ENCODE measurements around the gene NTN1.
A peak's percentile ranks its signal among the peaks of the same experiment; 100 is the strongest.

Gene NTN1

GRCh38 chr17:9215465-9215864 lies 194.2 kb downstream of the NTN1 start:
- DNase-seq (ENCODE audit: low read depth in 2 of 2) = no peak

- DNase-seq (ENCODE audit: low read depth in 2 of 2) = peak in 1 of 2 experiments; percentile 63
Measured at GRCh38 chr17:9217151-9218056, 196.1 kb downstream of the NTN1 start.

DNA sequence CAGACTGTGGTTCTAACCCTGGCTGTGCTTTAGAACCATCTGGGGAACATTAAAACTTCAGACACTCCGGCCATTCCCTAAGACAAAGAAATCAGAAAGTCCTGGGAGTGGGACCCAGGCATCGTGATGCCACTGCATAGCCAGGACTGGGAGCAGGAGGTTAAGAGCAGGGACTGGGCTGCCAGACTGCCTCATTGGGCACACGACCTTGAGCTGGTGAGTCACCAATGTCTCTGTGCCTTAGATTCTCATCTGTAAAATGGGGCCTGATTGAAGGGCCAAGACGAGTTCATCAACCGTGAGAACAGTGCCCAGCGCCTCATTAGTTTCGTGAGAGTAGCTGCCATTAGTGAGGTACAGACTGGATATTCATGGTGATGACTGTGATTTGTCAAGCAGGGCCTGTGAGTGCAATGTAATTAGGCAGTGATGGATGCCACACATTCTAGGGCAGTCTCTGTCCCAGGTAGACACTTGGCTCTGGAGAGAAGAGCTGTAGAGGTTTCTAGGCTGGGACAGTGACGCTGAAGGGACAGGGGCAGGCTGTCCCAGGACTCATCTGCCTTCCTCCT lies 196.8 kb downstream of the NTN1 start:
- DNase-seq (ENCODE audit: low read depth in 2 of 2) = no peak

GRCh38 chr17:9218911-9219310 lies 197.6 kb downstream of the NTN1 start:
- DNase-seq (ENCODE audit: low read depth in 2 of 2) = no peak

- DNase-seq (ENCODE audit: low read depth in 2 of 2) = no peak
Measured at GRCh38 chr17:9219631-9220397, 198.5 kb downstream of the NTN1 start.

- no peak for DNase-seq (ENCODE audit: low read depth in 2 of 2)
Measured at GRCh38 chr17:9220398-9221146, 199.3 kb downstream of the NTN1 start.

GRCh38 chr17:9221147-9221921 lies 200.0 kb downstream of the NTN1 start:
- DNase-seq (ENCODE audit: low read depth in 2 of 2) = no peak

DNA sequence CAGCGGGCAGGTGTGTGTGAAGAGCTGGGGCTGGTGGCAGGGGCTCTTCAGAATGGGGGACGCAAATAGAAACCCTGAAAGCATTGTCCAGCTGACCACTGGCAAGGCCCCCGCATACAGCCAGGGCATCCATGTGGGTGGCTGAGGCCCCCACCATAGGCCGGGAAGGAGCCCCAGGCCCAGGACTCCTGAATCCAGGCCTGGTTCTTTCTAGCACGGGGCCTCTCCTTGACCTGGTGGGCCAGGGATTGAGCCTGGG lies 200.5 kb downstream of the NTN1 start:
- no peak for DNase-seq (ENCODE audit: low read depth in 2 of 2)

DNA sequence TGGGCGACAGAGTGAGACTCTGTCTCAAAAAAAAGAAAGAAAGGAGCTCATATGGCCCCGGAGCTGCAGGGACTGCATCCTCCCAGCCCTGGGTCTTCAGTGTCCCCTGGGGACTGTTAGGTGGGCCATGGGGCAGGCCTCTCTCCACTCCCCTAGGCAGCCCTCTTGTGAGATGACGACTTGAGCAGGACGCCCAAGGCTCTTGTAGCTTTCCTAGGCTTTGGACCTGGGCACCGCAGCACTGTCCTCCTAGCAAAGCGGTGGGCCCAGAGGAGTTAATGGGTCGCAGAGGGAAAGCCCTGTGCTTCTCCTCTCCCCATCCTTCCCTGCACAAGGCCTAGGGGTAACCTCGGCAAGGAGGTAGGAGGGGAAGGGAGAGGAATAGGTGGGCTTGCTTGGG lies 202.2 kb downstream of the NTN1 start:
- no peak for DNase-seq (ENCODE audit: low read depth in 2 of 2)

DNA sequence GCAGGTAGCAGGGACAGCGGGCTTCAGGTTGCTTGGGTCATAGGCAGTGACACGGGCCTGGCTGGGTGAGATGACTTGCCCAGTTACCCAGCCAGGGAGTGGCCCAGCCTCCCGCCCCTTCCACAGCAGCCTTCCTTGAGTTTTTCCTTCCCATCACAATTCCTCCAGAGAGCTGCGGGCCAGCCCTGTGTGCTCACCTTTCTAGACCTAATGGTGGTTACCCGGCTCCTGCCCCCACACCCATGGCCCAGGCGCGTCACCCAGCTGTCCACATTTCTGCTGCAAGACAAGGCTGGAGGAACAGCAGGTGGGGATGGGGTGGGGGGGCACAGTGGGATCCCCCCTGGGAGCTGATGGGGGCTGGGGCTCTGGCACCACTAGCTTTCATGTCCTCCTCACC lies 203.2 kb downstream of the NTN1 start:
- DNase-seq (ENCODE audit: low read depth in 2 of 2) = no peak

DNA sequence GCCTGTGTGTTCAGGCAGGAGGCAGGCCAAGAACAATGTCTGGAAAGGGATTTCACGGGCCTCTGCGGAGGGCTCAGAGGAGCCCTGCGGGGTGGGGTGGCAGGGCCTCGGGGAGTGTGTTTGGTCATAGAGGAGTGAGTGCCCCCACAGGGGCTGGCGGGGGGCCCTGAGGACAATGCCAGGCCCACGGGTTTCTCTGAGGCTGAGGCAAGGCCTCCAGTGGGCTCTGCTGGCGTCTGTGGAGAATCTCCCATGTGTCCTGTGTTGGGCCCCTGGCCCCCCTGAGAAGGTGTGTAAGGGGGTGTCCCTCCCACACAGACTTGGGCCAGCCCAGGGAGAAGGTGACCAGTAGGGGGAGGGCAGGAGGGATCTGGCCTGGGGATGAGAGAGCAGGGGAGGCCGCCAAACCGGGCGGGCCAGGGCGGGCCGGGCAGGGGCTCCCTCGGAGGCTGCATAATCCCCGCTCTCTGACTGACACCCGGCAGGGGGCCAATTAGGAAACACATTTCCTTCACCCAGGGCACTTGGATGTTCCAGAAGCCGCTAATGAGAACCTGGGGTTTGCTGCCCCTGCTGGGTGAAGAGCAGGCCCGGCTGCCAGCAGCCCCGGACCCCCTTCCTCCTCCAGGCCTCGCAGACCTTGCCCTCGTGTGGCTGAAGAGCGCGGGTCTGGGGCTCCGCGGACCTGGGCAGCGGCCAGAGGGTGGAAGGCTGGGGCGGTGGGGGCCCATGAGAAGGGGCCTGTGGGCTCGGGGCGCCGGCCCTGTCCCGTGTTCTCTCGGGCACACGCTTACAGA lies 204.2 kb downstream of the NTN1 start:
- no peak for DNase-seq (ENCODE audit: low read depth in 2 of 2)

- DNase-seq (ENCODE audit: low read depth in 2 of 2) = no peak
Measured at GRCh38 chr17:9226130-9226793, 205.0 kb downstream of the NTN1 start.

GRCh38 chr17:9226794-9227135 lies 205.5 kb downstream of the NTN1 start:
- no peak for DNase-seq (ENCODE audit: low read depth in 2 of 2)

DNA sequence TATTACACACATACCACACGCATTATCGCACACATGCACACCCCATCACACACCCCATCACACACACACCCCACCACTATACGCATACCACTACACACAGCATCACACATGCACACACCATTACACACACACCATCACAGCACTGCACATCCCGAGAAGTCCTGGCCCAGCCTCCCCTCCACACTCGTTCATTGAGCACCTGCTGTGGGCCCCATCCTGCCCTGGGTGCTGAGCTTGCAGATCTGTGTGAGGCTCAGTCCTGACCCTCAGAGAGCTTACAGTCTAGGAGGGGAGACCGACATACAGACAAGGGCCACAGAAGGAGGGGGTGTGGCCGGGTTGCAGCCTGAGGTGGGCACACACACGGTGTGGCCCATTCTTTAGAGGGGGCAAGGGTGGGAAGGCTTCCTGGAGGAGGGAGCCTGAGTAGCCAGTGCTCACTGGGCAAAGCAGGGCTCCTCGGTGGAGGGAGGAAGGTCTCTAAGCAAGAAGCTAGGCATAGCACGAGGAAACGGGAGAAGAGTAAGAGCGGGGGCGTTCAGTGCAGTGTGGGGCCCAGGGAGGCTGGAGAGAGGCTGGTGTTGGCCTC lies 206.6 kb downstream of the NTN1 start:
- no peak for DNase-seq (ENCODE audit: low read depth in 2 of 2)

- peak; percentile 95 to 97 for DNase-seq (ENCODE audit: low read depth in 2 of 2)
Measured at GRCh38 chr17:9228408-9229159, 207.3 kb downstream of the NTN1 start.

- no peak for DNase-seq (ENCODE audit: low read depth in 2 of 2)
Measured at GRCh38 chr17:9229160-9229825, 208.0 kb downstream of the NTN1 start.

GRCh38 chr17:9229826-9230201 lies 208.5 kb downstream of the NTN1 start:
- DNase-seq (ENCODE audit: low read depth in 2 of 2) = no peak

DNA sequence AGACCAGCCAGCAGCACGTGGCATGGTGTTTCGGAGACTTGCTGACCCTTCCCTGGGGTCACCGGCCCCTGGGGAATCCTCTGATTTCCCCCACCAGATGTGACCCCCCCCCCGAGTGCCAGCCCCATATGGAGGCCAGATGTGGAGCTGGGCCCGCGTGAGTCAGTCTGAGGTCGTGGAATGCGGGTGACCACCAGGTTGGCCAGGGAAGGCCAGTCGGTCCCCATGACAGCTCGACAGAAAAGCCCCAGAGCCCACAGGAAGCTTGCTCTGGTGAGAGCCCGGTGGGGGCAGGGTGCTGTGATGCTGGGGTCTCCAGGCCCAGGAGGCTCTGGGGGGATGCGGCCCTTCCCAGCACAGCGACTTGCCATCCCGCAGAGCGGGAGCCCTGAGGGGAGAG lies 209.0 kb downstream of the NTN1 start:
- DNase-seq (ENCODE audit: low read depth in 2 of 2) = no peak

GRCh38 chr17:9230861-9231260 lies 209.6 kb downstream of the NTN1 start:
- no peak for DNase-seq (ENCODE audit: low read depth in 2 of 2)

Measured in fibroblast of skin of left biceps (primary cell).